H1 (cell line): ENCODE measurements around the gene NEURL1B. TPM values are rescaled to one million over a fixed set of nuclear protein-coding genes. Genes with fewer than 3 reads are reported as not detected.

Source experiments
- BACH1 ChIP-seq: IDR thresholded peaks from 2 replicates; pipeline ENCODE4 v1.6.1; 2012; ENCODE audit warnings: low read length, improper control_type of control experiment
- CHD7 ChIP-seq: fragments of 300-600 bp; sonication (generic); IDR thresholded peaks from 2 replicates; pipeline ENCODE4 v1.7.1; 2012; ENCODE audit warnings: low read length, moderate library complexity, mild to moderate bottlenecking, inconsistent platforms; ENCODE audit not compliant: insufficient replicate concordance
- CTCF ChIP-seq, 3 experiments: IDR thresholded peaks; 1 replicate in 2 of 3; 2 replicates in 1 of 3; pipeline versions ENCODE4 v1.5.1 to v1.6.1; 2011; ENCODE audit warnings: low read length in 3 of 3, mild to moderate bottlenecking in 3 of 3, inconsistent platforms in 2 of 3, low read depth in 1 of 3, moderate library complexity in 1 of 3; ENCODE audit not compliant: insufficient read depth in 1 of 3; ENCODE audit errors: control extremely low read depth in 1 of 3
- GTF2F1 ChIP-seq: IDR thresholded peaks from 2 replicates; pipeline ENCODE4 v1.6.1; 2012; ENCODE audit warnings: low read depth, low read length, improper control_type of control experiment, borderline replicate concordance
- JUN ChIP-seq: IDR thresholded peaks from 2 replicates; pipeline ENCODE4 v1.6.1; 2011; ENCODE audit warnings: low read depth, mild to moderate bottlenecking, improper control_type of control experiment, low read length
- TCF12 ChIP-seq: IDR thresholded peaks from 2 replicates; pipeline ENCODE4 v1.6.1; 2011; ENCODE audit warnings: low read depth, mild to moderate bottlenecking, low read length
- ZNF274 ChIP-seq: IDR thresholded peaks from 2 replicates; pipeline ENCODE4 v1.7.0; 2012; ENCODE audit warnings: low read length, borderline replicate concordance; ENCODE audit errors: extremely low read depth
- polyA plus RNA-seq, 7 experiments: library from polyadenylated mRNA; depleted of rRNA in 3 of 7; stranded (reverse) in 5 of 7; unstranded in 2 of 7; fragments of >200 nt in 5 of 7; fragments of 200-250 nt in 2 of 7; gene quantifications; 1 replicate in 5 of 7; 2 replicates in 1 of 7; 4 replicates in 1 of 7; pipeline versions ENCODE4 v1.2.1 to v1.2.3, GENCODE V29; 2011 to 2013; ENCODE audit warnings: missing spikeins in 2 of 7, mixed read lengths in 2 of 7
- total RNA-seq: library from RNA; stranded (reverse); fragmentation: NEBNext Ultra II Directional; extraction: Animal tissue kit (Norgen Biotek cat#: 25700); gene quantifications from 2 replicates; pipeline ENCODE4 v1.2.1, GENCODE V29; 2021

Gene NEURL1B
- total and polyA plus RNA-seq, 2 of the 8 experiments (the other 6 are each of a cell fraction or from before 2014, with no cell fraction given), result 3.3 to 6.1 TPM

GRCh38 chr5:172642926-172643871 lies 2.1 kb downstream of the NEURL1B start (continued):
- TF ChIP-seq CHD7 (no peak), CTCF (IDR thresholded peaks at IDR 0.05; ENCODE audit: control extremely low read depth in 1 of 3, insufficient read depth in 1 of 3, low read depth in 1 of 3, low read length in 3 of 3) (no peak), ZNF274 (no peak), JUN (no peak), TCF12 (no peak), BACH1 (no peak), GTF2F1 (no peak)
